Stimulated activated CD4-positive, alpha-beta T cell treated with anti-CD3 and anti-CD28 coated beads, Interleukin-15, amount 100 ng/mL, for 24 hours (primary cell): ENCODE measurements around the gene FGGY.
"Not testable (repeated sequence)": the region's sequence is repeated elsewhere in the genome, so short reads cannot be mapped to it uniquely, and the experiment has no call there.

Experiments used
- DNase-seq: peaks from one replicate; pipeline ENCODE4 v3.0.0-alpha.2; 2020

The FGGY gene

DNA sequence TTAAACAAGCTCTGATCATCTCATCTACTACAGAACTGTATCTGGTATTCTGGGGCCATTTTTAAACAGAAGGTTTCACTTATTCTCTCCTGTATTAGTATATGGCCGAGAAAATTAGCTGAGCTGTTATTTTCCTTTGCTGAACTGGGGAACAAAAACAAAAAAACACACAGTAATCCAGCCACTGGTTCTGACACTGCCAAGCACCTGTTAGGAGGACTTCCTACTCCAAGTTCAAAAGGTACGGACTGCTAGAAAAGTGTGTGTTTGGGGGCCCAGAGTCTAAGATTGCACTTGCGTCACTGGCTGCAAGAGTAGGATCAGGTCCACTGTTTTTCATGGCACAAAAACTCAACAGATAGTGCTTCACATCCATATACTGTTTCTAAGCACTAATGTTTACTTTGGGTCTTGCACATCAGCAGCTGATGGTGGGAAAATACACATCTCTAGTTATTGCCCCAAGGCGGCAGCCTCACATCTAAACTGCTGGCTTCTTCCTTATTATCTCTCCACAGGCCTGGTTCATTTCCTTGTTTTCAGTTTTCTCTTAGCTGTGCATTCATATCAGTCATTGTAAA lies 226.1 kb downstream of the FGGY start:
- no peak for DNase-seq

DNA sequence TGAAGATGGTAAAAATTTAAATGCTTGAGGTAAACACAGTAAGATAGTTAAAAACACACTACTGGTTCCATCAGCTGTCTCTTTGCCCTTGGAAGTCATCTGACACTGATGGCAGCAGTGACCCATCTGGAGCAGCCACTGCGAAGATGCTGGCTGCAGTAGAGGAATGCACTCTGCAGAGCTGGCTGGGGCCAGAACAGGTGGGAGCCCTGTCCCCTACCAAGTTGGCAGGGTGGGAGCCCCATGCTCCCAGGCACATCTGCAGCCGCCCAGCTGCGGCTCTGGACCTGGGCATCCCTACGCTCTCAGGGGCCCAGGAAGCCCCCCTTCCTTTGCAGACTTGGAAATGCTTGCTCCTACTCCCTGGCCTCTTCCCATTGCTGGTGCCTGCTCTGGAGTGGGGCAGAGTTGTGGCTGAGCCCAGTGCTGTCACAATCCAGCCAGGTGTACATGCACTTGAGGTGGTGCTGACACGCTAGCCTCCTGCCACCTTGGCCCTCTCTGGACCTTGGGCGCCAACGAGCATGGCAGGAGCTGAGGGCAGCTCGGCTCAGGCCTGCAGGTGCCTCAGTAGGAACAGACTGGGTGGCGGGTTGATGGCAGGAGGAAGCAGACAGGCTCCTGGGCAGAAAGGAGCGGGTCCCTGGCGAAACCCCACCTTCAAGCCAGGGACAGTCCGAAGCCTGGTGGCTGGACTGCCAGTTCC lies 227.0 kb downstream of the FGGY start:
- no peak for DNase-seq

DNA sequence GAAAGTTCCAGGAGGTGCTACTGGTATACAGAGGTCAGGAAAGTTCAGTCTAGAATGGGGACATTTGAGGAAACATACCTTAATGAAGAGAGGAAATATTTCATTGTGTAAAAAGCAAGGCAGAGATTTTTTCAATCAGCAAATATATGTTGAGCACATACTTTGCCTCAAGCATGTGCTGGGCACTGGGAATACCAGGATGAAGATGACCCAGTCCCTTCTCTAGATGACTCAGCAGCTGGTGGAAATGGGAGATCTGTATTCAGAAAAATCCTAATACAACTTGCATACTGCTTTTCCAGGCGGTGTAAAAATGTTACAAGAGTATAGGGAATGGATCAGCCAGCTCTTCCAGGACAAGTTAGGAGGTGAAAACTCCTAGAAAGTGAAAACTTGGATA lies 229.3 kb downstream of the FGGY start:
- no peak for DNase-seq

DNA sequence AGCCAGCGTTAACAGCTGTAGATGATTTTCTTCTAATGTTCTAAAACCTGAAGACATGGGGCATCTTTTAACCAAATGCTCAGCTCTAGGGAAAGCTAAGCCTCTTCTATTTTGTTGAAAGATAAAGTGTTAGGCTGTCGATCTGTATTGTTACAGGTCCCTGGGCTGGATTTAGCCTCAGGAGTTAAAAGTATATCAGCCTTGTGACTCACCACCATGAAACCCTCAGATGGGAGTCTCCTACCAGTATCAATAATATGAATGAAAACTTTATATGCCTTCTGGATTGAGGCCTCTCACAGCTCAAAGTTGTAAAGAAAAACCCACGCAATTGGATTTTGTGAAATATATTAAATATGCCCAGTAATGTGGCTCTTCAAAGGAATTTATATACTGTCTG lies 231.6 kb downstream of the FGGY start:
- no peak for DNase-seq

DNA sequence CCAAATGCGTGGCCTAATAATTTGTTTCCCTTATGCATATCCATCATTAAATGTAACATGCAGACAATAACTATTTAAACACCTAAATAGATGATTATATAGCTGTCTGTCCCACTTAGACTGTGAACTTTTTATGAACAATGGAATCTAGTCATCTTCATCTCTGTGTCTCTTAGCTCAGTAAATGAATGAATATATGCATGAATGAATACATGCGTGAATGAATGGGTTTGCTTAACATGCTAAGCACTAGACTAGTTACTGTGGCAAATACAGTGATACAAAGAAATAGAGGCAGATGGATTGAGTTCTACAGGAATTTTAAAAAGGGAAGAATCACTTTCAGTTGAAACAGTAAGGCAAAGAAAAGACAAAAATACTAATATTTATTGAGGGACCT lies 232.0 kb downstream of the FGGY start:
- no peak for DNase-seq

DNA sequence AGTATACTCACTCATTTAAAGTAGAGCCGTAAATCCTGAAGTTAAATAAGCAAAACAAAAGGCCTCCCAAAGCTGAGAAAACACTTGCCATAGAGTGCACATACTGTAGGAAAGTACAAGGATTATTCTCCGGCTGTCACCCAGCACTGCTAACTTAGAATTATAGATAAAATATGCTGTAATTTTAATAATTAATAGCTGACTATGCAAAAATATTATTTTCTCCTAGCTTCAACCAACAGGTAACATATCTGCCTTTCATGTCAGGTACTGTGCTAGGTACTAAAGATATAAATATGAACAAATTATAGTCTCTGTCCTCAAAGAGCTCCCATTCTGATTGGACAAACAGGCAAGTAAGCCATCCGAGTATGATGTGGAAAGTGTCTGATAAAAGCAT lies 233.2 kb downstream of the FGGY start:
- DNase-seq, result no peak

DNA sequence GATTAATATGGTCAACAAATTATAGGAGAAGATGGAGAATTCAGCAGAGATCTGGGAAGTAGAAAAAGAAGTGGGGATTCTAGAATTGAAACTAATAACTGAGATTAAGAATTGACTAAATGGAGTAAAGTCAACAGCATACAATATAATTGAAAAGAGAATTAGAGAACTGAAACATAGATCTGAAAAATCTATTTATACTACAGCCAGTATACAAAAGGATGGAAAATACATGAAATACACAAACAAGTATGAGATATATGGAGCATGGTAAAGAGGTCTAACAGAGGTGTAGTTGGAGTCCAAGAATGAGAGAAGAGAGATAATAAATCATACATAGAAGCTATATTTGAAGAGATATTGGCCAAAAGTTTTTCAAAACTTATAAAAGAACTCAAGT lies 235.2 kb downstream of the FGGY start:
- no peak for DNase-seq

DNA sequence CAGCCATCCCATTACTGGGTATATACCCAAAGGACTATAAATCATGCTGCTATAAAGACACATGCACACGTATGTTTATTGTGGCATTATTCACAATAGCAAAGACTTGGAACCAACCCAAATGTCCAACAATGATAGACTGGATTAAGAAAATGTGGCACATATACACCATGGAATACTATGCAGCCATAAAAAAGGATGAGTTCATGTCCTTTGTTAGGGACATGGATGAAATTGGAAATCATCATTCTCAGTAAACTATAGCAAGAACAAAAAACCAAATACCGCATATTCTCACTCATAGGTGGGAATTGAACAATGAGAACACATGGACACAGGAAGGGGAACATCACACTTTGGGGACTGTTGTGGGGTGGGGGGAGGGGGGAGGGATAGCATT lies 241.6 kb downstream of the FGGY start:
- DNase-seq, result not testable (repeated sequence)

DNA sequence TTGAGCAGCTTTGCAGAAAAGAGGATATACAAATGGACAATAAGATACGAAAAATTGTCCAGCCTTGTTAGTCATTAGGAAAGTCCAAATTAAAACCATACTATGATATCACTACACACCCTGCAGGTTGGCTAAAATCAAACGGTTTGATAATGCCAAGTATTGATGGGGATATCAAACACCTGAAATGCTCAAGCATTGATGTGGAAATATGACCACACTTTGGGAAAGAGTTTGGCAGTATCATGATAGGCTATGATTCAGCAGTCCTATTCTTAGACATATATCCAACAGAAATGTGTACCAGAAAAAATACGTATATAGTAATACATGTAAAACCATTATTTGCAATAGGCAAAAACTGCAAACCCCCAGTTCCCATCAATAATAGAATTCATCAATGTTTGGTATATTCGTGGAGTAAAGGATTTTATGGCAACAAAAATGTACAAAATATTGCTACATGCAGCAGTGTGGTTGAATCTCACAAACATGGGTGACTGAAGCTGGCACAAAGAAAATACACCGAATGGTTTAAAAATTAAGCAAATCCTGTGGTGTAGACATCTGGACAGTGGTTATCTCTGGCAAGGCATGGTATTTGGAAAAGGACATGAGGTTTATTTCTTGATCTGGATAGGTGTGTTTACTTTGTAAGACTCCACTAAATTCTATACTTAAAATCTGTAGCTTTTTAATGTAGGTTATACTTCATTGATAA lies 243.2 kb downstream of the FGGY start:
- DNase-seq, result no peak

DNA sequence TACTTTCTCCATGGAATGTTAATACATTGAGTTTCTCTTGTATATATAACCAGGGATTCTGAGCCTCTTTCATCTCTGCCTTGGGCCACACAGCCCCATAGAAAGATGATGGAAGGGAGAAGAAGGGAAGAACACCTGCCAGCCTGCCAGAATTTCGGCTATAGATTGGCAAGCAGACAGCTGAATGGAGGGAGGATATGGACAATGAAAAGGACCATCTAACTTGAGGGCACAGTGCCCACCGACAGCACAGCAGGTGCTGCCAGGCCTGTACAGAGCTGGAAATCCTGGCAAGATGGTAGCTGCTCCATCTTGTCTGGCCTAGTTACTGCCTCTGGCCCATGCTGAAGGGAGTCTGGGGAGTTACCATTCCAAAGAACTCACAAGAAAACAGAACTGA lies 244.3 kb downstream of the FGGY start:
- no peak for DNase-seq

DNA sequence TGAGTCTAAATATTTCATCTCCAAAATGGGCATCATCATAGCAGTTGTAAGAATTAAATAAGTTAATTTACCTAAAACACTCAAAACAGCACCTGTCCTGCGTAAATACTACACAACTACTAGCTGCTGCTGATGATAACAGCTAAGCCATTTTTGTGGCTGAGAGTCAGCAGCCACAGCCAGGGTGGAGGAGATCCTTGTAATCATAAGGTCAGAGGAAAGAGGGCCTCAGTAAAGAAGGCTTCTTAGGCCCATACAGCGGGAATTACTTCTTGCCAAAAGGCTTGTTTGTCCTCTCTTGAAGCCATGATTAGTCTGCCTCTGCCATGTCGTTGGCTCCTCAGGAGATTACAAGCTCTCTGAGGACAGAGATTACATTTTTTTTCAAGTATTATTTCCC lies 245.0 kb downstream of the FGGY start:
- DNase-seq, result no peak

DNA sequence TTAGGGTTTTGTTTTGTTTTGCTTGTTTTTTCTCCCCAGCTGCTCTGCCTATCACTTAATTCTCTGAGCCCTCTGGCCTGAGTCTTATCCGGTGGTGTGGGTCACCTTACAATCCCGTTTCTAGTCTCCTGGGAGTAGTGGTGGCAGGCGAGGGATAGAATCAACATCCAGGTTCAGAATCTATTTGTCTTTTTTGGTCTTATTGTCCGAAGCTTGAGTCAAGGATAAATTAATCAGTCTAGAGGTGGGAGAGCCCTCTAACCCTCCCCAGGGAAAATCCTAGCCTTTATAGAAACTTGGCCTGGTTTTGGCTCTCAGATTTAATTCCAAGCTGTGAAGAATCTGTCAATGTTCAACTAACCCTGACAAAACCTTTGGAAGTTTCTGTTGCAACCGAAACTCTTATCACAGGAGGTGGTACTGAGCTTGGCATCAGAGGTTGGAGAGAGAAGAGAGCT lies 246.3 kb downstream of the FGGY start:
- no peak for DNase-seq

DNA sequence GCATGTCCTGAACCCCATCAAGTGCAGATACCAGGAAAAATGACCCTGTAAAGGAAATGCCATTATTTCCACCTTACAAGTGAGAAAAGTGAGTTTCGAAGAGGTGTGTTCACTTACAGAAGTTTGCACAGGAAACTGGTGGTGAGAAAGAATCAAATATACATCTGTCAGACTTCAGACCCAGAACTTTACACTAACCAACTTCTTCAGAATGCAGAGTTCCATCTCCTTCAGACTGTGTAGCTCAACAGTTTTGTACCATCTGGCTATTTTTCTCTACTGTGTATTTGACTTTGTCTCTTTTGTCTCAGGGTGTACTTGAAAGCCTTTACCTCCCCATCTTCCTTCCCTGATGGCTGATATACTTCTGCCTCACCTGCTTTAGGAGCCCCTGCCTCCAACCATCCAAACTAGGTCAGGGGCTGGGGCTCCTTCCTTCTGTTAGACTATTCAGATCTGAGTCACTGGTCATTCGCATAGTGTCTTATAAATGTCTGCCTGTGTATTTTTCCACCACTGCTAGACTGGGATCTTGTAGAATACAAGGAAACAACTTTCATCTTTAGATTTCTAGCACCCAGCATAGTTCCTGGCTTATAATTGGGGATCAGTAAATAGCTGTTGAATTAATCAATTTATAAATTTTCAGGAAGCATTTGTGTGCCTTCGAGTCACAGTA lies 247.9 kb downstream of the FGGY start:
- DNase-seq, result no peak

DNA sequence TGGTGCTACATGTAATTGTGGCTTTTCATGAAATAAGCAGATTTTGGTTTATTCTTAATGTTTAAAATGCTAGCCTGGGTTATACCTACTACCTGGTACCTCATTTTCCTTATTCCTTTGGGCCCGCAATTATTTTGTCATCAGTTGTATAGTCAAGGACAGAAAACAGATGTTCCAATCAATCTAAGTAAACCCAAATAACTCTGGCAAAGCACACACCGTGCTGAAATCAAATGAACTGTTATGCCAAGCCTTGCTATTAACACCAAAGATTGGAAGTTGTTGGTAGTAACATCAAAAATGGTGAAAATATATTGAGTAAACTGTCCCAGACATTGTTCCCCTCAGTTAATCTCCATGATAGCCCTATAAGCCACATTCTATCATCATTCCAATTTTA lies 248.9 kb downstream of the FGGY start:
- no peak for DNase-seq

DNA sequence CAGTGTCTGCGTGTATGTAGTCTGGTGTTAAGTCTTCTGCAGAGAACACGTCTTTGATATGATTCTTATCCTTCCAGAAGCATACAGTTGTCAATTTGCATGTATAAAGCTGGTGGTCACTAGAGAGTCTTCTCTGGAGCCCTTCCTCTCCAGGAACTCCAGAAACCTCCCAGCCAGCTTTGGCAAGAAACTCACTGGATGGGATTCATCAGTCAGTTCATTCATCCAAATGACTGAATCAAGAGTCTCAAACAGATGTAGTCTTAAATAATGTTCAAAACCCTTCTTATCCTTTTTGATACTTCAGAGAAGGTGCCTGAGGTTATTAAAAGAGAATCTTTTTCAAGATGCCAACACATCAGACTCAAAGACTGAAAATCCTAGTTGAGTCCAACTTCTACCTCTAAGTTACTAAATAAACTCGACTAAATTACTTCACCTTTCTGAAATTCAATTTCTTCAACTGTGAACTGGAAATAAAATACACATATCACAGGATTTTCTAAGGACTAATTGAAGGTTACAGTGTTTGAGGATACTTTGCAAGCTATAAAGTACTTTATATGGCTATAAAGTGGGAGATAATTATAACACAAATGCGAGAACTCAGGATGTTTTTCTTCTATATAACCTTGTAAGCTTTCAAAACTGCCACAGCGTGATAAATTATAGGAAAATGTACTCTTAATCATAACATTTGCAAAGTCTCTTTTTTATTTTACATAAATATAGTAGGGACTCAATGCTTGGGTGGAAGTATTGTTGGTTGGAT lies 252.4 kb downstream of the FGGY start:
- no peak for DNase-seq

DNA sequence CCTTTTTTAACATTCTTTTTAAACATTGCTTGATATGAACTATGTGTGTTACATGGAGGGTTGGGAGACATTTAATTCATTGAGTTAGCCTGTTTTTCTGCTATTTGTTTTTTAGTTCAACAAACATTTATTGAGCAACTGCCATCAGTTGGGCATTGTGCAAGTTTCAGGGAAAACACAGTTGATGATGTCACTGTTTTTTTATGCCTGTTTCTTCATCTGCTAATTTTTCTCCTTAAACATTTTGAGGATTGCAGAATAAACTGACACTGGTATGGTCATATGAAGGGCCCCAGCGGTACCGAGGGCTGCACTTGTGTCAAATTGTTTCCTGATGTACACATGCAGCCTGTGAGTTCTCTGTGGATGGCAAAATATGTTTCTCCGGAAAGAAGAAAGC lies 253.0 kb downstream of the FGGY start:
- no peak for DNase-seq

DNA sequence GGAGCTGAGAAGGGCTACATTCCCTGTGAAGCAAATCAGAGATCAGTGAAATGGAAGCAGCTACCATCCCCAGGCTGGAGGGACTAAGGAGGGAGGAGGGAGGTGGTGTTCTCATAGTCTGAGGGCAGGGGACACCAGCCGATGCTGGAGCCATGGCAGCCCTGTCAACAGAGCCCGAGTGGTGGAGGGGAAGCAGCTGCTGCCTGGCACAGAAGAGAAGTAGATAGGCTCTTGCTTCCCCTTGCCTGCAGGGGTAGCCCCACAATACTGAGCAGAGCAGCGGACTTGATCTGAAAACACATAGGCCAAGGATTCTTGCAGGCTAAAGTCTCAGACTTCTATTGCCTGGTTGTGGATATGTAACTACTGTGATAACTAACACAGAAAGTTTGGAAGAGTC lies 255.1 kb downstream of the FGGY start:
- DNase-seq, result no peak

DNA sequence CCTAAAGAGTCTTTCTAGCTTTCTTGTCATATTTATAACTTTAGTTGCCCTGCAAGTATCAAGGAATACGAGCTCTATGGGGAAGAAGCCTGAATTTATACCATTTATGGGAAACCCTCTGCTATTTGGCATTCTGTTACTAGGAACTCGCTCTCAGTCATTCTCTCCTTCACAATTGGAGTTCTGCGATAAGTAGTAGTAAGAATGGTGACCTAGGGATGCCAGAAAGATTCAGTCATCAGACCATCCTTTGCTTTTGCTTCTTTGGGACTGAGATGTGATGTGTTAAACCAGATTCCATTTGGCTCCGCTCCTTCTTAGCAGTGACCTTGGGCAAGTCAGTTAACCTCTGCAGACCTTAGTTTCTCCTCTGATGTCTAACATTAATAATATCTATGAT lies 256.5 kb downstream of the FGGY start:
- no peak for DNase-seq

DNA sequence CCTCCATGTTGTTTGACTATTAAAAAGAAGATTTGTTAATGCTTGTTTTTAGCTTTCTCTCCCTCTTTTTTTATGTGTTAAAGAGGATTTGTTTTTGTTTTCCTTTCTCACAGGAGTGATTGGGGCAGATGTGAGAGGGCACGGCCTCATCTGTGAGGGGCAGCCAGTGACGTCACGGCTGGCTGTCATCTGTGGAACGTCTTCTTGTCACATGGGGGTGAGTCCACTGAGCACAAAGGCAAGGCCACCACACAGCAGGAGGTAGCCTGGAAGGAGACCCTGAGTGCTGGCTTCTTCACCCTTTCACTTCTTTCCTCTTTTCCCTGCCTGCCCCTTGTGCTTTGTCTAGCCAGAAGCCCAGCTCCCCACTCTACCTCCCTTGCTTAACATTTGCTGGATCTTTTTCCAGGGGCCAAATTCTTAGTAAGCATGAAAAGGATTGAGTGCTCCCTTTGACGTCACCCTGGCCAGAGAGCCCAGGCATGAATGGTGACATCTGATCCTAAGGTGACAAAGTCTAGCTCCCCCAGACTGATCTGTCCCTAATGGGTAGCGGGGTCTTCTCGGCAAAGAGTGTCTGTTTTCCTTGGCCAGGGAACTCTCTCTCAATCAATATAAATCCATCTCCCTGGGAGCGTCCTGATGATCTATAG lies 257.2 kb downstream of the FGGY start:
- no peak for DNase-seq

DNA sequence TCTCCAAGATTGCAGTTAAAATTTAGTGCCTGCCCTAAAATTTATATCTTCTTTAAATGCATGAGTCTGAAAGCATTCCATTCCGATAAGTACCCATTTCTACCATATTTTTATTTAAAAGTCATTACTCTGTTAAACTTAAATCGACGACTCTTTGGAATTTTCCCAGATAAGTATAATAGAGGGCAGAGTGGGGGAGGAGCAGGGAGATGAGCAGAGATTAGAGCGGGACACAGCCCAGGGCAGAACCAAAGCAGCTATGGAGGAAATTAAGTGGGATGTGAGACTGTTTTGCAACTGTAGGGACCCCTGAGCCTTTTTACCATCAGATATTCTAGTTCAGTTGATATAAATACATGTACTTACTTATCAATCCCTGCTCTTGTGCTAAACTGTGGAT lies 257.9 kb downstream of the FGGY start:
- no peak for DNase-seq

DNA sequence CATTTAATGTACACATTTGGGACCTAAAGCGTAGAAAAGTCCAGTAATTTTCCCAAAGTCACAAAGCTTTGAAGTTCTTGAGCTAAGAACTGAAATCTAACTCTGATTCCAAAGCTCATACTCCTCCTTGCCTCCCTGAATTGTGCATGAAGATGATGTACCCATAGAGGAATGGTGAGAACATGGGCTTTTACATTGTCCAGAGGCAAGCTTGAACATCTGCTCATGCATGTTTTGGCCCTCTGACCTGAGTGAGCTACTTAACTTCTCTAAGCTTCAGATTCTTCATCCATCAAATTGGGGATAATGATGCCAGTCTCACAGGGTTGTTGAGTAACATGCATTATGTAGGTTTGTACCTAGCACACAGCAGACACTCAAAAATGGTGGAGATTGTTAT lies 259.5 kb downstream of the FGGY start:
- no peak for DNase-seq

DNA sequence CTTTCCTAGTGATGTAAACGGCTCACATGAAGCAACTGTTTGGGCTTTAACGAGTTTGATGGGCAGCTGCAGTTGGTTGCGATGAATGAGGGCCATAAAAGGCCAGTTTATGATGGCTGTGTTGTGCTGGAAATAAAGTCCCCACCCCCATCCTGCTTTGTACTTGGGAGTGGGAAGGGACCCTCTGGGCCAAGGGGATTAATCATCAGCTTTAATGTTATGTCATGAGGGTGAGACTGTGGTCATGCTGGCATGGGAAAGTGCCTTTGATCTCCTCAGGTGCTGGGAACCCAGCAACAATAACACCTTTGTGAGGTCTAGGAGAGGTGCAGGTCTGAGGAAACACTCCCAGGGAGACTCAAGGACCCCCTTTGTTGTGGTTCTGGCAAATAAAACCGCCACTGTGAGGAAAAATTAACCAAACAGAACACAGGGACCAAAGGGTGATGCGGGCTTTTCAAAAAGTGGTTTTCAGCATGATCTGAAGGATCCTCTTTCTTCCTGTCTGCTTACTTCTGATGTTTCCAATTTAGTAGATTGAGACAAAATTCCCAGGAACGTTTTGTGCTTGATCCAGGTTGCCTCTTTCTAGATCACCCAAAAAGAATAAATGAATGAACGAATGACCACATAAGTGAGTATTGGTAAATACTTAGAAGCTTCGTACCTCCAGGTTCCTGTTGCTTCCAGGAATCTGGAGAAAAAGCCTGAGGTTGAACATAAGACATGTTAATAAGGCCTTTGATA lies 260.1 kb downstream of the FGGY start:
- DNase-seq, result no peak
